HepG2 (cell line): ENCODE data around the gene ELL. TPM values are rescaled to one million over a fixed set of nuclear protein-coding genes. Genes with fewer than 3 reads are reported as not detected.

Experiments
- ASH2L ChIP-seq: fragments of 300-600, 200-600 bp; sonication (generic); IDR thresholded peaks from 2 replicates; pipeline ENCODE4 v1.7.0; 2017; ENCODE audit warnings: low read depth, mild to moderate bottlenecking, moderate library complexity, mixed read lengths, low read length; ENCODE audit not compliant: insufficient read length
- GMEB1 ChIP-seq: sonication (generic); formaldehyde crosslinking; IDR thresholded peaks from 2 replicates; pipeline ENCODE4 v1.5.1; 2020; ENCODE audit warnings: missing genetic modification reagents, mild to moderate bottlenecking, borderline replicate concordance
- HIVEP1 ChIP-seq: sonication (generic); formaldehyde crosslinking; IDR thresholded peaks from 2 replicates; pipeline ENCODE4 v1.4.0; 2020; ENCODE audit warnings: mild to moderate bottlenecking, missing genetic modification reagents
- HMG20B ChIP-seq: conservative IDR thresholded peaks from 2 replicates; pipeline ENCODE4 v1.6.1; 2016; ENCODE audit warnings: missing genetic modification reagents, missing compliant biosample characterization
- KMT2A ChIP-seq: sonication (generic); formaldehyde crosslinking; IDR thresholded peaks from 2 replicates; pipeline ENCODE4 v1.4.0; 2020; ENCODE audit warnings: missing genetic modification reagents
- NFIC ChIP-seq: IDR thresholded peaks from 2 replicates; pipeline ENCODE4 v1.6.1; 2012; ENCODE audit warnings: mild to moderate bottlenecking, low read length, inconsistent platforms
- PRDM10 ChIP-seq: sonication (generic); formaldehyde crosslinking; IDR thresholded peaks from 2 replicates; pipeline ENCODE4 v1.4.0; 2020; ENCODE audit warnings: low read depth, missing genetic modification reagents
- RCOR2 ChIP-seq: IDR thresholded peaks from 2 replicates; pipeline ENCODE4 v1.6.1; 2016; ENCODE audit warnings: missing biosample characterization, missing genetic modification reagents
- ZBTB4 ChIP-seq: sonication (generic); formaldehyde crosslinking; IDR thresholded peaks from 2 replicates; pipeline ENCODE4 v1.4.0; 2020; ENCODE audit warnings: missing genetic modification reagents, mild to moderate bottlenecking, borderline replicate concordance
- ZNF275 ChIP-seq: sonication (generic); formaldehyde crosslinking; IDR thresholded peaks from 2 replicates; pipeline ENCODE4 v1.8.0; 2022; ENCODE audit warnings: missing genetic modification reagents, mild to moderate bottlenecking, inconsistent platforms, borderline replicate concordance
- ZNF329 ChIP-seq: sonication (generic); formaldehyde crosslinking; IDR thresholded peaks from 2 replicates; pipeline ENCODE4 v1.9.0; 2021; ENCODE audit warnings: low read depth, mild to moderate bottlenecking, missing genetic modification reagents
- ZNF597 ChIP-seq: sonication (generic); formaldehyde crosslinking; IDR thresholded peaks from 2 replicates; pipeline ENCODE4 v1.5.0; 2020; ENCODE audit warnings: missing genetic modification reagents
- ZNF784 ChIP-seq: sonication (generic); formaldehyde crosslinking; IDR thresholded peaks from 2 replicates; pipeline ENCODE4 v1.5.1; 2020; ENCODE audit warnings: missing genetic modification reagents, mild to moderate bottlenecking, borderline replicate concordance
- ZNF878 ChIP-seq: sonication (generic); formaldehyde crosslinking; IDR thresholded peaks from 2 replicates; pipeline ENCODE4 v1.8.1; 2023; ENCODE audit warnings: mild to moderate bottlenecking, missing genetic modification reagents, moderate library complexity
- ZNF879 ChIP-seq: sonication (generic); formaldehyde crosslinking; IDR thresholded peaks from 2 replicates; pipeline ENCODE4 v1.8.1; 2023; ENCODE audit warnings: missing genetic modification reagents
- polyA plus RNA-seq, 8 experiments: library from polyadenylated mRNA; depleted of rRNA in 3 of 8; stranded (reverse) in 7 of 8; unstranded in 1 of 8; fragments of >200 nt; fragmentation: Illumina TruSeq in 4 of 8; extraction: Trizol in 4 of 8; gene quantifications; 2 replicates each; pipeline versions ENCODE4 v1.2.1 to v1.2.3, GENCODE V29; 2011 to 2016; ENCODE audit warnings: low read depth in 4 of 8, missing spikeins in 1 of 8, mixed read lengths in 1 of 8; ENCODE audit not compliant: insufficient read depth in 1 of 8
- total RNA-seq, 5 experiments: library from RNA; depleted of rRNA; stranded (reverse); fragments of >200 nt; fragmentation: Illumina TruSeq; extraction: Trizol; gene quantifications; 2 replicates each; pipeline ENCODE4 v1.2.3, GENCODE V29; 2016; ENCODE audit warnings: low read depth in 1 of 5

ELL gene
- total and polyA plus RNA-seq, 2 of the 13 experiments (the other 11 are each of a cell fraction or from before 2014, with no cell fraction given), result 3.7 to 5.4 TPM

- peak; percentile 86; the same call in 1 of the 2 replicates for TF ChIP-seq KMT2A (CRISPR knock-in tag)
- no peak for TF ChIP-seq ZNF329 (CRISPR knock-in tag)
- TF ChIP-seq ASH2L, result peak; percentile 76
- TF ChIP-seq NFIC, result no peak
- peak; percentile 94 for TF ChIP-seq ZNF878 (CRISPR knock-in tag)
- TF ChIP-seq GMEB1, result peak; percentile 62; the same call in 1 of the 2 replicates
- TF ChIP-seq ZNF879 (CRISPR knock-in tag), result 0 out of 2 replicates have a peak, but pooled peaks have one; percentile 68
- no peak for TF ChIP-seq ZNF597 (CRISPR knock-in tag)
- peak; percentile 13; the same call in 1 of the 2 replicates for TF ChIP-seq ZNF784 (CRISPR knock-in tag)
- TF ChIP-seq HIVEP1 (CRISPR knock-in tag), result peak; percentile 73; the same call in 1 of the 2 replicates
- TF ChIP-seq HMG20B (CRISPR knock-in tag), result peak; percentile 50; the same call in 1 of the 2 replicates
- TF ChIP-seq RCOR2 (CRISPR knock-in tag), result peak; percentile 93
- TF ChIP-seq ZNF275 (CRISPR knock-in tag), result peak; percentile 69; the same call in 1 of the 2 replicates
- TF ChIP-seq ZBTB4 (CRISPR knock-in tag), result peak; percentile 48; the same call in 1 of the 2 replicates
- TF ChIP-seq PRDM10 (CRISPR knock-in tag), result peak; percentile 86
Observed at GRCh38 chr19:18478545-18479311, 43.1 kb downstream of the ELL start (continued).
